Measurements from ENCODE around the gene MRPL24. TPM values are rescaled to one million over a fixed set of nuclear protein-coding genes. Genes with fewer than 3 reads are reported as not detected.

The MRPL24 gene
- total RNA-seq, 1 experiment from 2014 or later: 85.3 TPM

DNA sequence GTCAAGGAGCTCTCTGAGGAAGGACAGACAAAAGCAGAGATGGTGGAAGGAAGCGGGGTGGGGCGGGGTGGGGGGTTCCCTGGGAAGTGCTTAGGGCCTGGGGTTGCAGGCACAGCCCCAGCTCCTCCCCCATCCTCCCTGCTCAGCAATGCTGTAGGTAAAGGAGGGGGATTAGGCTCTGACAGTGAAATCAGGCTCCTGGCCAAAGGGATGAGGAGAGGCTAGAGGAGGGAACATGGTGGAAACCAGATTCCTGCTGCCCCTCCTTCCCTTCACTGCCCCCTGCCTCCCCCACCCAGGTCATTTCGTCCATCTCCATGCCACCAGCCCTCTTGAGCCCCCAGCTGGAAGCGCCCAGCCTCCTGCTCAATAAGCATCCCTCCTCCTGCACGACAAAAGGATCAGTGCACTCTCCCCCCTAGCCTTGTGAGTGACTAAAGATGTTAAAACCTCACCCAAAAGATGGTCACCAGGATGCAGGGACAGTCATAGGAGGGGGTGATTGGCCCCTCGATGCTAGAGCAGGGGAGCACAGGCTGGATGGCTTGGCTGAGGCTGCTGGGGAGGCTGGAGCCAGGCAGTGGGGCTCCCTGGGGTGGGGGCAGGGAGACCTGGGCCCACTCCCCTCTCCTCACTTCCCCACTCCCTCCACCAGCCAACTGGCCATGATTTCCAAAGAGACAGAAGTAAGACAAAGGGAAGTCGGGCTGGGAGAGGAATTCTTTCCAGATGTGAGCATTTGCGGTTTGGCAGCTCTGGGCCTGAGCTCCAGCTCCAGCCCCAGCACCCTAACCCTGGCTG lies 33.3 kb downstream of the MRPL24 start:
- Histone ChIP-seq H3K4me2 (no peak overlapping the region), H3F3A (ENCODE audit: insufficient read depth, low read depth) (peaks cover 25% of the 10 kb centered on the region), H3K9me3 (ENCODE audit: insufficient read depth, low read depth) (no peaks in the 10 kb centered on the region), H2AFZ (no peak overlapping the region), H4K20me1 (ENCODE audit: insufficient read depth) (no peaks in the 10 kb centered on the region), H3K4me1 (replicated peaks; ENCODE audit: insufficient read depth) (peaks cover 63% of the 10 kb centered on the region), H3K79me2 (ENCODE audit: low read depth) (peaks cover 21% of the 10 kb centered on the region), H3K4me3 (no peak overlapping the region), H3K36me3 (ENCODE audit: low read depth) (no peaks in the 10 kb centered on the region), H3K9me2 (ENCODE audit: insufficient read depth) (no peaks in the 10 kb centered on the region), H3K27me3 (ENCODE audit: insufficient read depth, low read depth) (no peaks in the 10 kb centered on the region), H3K27ac (no peak overlapping the region)
- no peak for DNase-seq
- intact Hi-C loops (cut with micrococcal nuclease; ENCODE audit: unreplicated experiment): no loop called here
- BruUV-seq (replicated peaks): no TSS peak
- TF ChIP-seq EZH2 (IDR thresholded peaks at IDR 0.05; ENCODE audit: low read depth): no peak
- CTCF ChIA-PET: interaction anchor here (3.8 to 8.4 kb wide), 2 partner anchors 17 to 18 kb away, joined by 21 to 109 read pairs; no protein-coding TSS in a partner anchor
- POLR2A ChIA-PET (ENCODE audit: unreplicated experiment): interaction anchor here (0.7 kb wide), 1 partner anchor 14 kb away, joined by 11 read pairs; no protein-coding TSS in a partner anchor

DNA sequence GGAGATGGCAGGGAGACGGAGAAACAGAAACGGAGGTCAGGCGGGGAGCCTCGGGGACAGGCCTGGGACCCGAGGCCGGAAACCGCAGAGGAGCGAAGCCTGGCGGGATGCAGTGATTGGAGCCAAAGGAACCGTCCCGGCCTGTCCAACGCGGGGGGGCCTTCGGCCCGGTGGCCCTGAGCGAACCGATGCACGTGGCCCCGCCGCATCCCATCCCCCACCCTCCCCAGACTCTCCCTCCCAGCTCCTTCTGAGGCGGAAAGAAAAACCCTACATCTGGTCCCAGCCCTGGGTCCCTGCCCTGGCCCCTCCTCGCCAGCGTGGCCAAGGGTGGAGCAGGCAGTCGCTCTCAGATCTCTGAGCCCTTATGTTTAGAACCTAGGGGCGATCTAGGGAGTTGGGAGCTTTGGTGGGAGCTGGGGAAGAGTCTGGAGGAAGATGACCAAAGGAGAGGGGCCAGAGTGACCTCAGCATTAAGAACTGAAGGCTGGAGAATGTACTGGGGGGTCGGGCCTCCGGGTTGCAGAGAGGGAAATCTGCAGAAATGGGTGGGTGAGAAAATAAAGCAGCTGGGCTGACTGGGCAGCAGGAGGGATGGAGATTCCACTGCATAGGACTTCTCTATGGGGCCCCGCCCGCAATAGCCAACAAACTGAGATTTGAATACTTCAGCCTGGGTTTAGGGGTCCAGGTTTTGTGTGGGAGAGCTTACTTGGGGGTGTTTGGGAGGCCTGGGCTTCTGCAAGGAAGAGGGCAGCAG lies 34.1 kb downstream of the MRPL24 start:
- BruUV-seq (replicated peaks): no TSS peak
- peaks cover 19% of the 10 kb centered on the region for H3F3A ChIP-seq (ENCODE audit: insufficient read depth, low read depth)
- H3K4me3 ChIP-seq: no peak overlapping the region
- H2AFZ ChIP-seq: no peak overlapping the region
- no peaks in the 10 kb centered on the region for H3K9me2 ChIP-seq (ENCODE audit: insufficient read depth)
- peaks cover 23% of the 10 kb centered on the region for H3K79me2 ChIP-seq (ENCODE audit: low read depth)
- no peak overlapping the region for H3K4me2 ChIP-seq
- H3K36me3 ChIP-seq (ENCODE audit: low read depth): no peaks in the 10 kb centered on the region
- H3K27ac ChIP-seq: no peak overlapping the region
- DNase-seq: peak in 1 of 2 experiments; percentile 25
- intact Hi-C loops (cut with micrococcal nuclease; ENCODE audit: unreplicated experiment): loop anchor here (1.0 kb wide), 2 partner anchors 18 to 47 kb away; no protein-coding TSS in a partner anchor
- H3K4me1 ChIP-seq (replicated peaks; ENCODE audit: insufficient read depth): peaks cover 55% of the 10 kb centered on the region
- no peaks in the 10 kb centered on the region for H3K9me3 ChIP-seq (ENCODE audit: insufficient read depth, low read depth)
- CTCF ChIA-PET: interaction anchor here (0.6 to 8.4 kb wide), 3 partner anchors 17 to 48 kb away, joined by 3 to 109 read pairs (median 21); no protein-coding TSS in a partner anchor
- POLR2A ChIA-PET (ENCODE audit: unreplicated experiment): interaction anchor here (0.6 to 2.3 kb wide), 3 partner anchors 14 to 34 kb away, joined by 3 to 28 read pairs (median 11); partner anchors contain the start of gene MRPL24
- TF ChIP-seq, protein P1, sequence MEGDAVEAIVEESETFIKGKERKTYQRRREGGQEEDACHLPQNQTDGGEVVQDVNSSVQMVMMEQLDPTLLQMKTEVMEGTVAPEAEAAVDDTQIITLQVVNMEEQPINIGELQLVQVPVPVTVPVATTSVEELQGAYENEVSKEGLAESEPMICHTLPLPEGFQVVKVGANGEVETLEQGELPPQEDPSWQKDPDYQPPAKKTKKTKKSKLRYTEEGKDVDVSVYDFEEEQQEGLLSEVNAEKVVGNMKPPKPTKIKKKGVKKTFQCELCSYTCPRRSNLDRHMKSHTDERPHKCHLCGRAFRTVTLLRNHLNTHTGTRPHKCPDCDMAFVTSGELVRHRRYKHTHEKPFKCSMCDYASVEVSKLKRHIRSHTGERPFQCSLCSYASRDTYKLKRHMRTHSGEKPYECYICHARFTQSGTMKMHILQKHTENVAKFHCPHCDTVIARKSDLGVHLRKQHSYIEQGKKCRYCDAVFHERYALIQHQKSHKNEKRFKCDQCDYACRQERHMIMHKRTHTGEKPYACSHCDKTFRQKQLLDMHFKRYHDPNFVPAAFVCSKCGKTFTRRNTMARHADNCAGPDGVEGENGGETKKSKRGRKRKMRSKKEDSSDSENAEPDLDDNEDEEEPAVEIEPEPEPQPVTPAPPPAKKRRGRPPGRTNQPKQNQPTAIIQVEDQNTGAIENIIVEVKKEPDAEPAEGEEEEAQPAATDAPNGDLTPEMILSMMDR (conservative IDR thresholded peaks at IDR 0.05): no peak
- no peak for TF ChIP-seq EZH2 (IDR thresholded peaks at IDR 0.05; ENCODE audit: low read depth)
- H3K27me3 ChIP-seq (ENCODE audit: insufficient read depth, low read depth): no peaks in the 10 kb centered on the region
- no peaks in the 10 kb centered on the region for H4K20me1 ChIP-seq (ENCODE audit: insufficient read depth)

DNA sequence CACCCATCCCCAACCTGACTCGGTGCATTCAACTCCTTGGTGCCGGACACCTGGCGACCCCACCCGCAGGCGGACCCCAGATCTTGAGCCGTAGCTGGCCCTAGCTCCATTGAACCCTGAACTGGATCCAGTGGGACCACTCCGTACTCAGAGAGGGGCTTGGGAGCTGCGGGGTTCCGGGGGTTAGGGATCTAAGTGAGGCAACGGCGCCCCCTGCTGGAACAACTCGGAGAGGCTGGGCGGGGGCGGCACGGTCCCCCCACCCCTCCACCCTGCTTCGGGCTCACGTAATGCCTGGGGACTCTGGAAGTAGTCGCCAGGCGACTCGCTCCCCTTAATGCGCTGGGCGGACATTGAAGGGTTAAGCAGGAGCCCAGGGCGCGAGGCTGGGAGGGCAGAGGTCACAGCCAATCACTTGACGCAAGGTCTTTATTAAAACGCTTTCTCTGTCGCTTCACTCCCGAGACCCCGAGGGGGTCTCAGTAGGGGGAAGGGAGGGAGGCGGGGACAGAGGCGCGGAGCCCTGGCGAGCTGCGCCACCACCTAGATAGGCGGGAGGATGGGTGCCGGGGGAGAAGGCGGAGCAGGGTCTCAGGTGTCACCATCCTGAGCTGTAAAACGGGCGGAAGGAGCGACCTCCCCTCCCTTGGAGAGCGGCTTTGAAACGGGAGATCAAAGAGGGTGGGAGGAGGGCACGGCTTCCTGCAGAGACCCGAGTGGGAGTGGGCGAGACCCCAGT lies 34.8 kb downstream of the MRPL24 start:
- CTCF ChIA-PET: interaction anchor here (3.8 to 8.4 kb wide), 2 partner anchors 16 to 20 kb away, joined by 21 to 109 read pairs; no protein-coding TSS in a partner anchor
- H2AFZ ChIP-seq: peak overlapping the region; percentile 71

More for the DNA sequence above, 34.8 kb downstream of the MRPL24 start:
- TF ChIP-seq, protein P1 (conservative IDR thresholded peaks at IDR 0.05): peak; percentile 98
- no peak for TF ChIP-seq EZH2 (IDR thresholded peaks at IDR 0.05; ENCODE audit: low read depth)
- DNase-seq: peak in 1 of 2 experiments; percentile 86
- Histone ChIP-seq H3K4me2 (peak overlapping the region; percentile 92), H3K27ac (0 out of 2 replicates have a peak overlapping the region, but pooled peaks have one; percentile 55), H3K4me3 (peak overlapping the region; percentile 79), H3K36me3 (ENCODE audit: low read depth) (no peaks in the 10 kb centered on the region), H3K27me3 (ENCODE audit: insufficient read depth, low read depth) (no peaks in the 10 kb centered on the region), H3F3A (ENCODE audit: insufficient read depth, low read depth) (peaks cover 19% of the 10 kb centered on the region), H3K9me2 (ENCODE audit: insufficient read depth) (no peaks in the 10 kb centered on the region), H3K79me2 (ENCODE audit: low read depth) (peaks cover 30% of the 10 kb centered on the region), H3K4me1 (replicated peaks; ENCODE audit: insufficient read depth) (peaks cover 47% of the 10 kb centered on the region), H3K9me3 (ENCODE audit: insufficient read depth, low read depth) (no peaks in the 10 kb centered on the region), H4K20me1 (ENCODE audit: insufficient read depth) (no peaks in the 10 kb centered on the region)
- intact Hi-C loops (cut with micrococcal nuclease; ENCODE audit: unreplicated experiment): loop anchor here (1.0 kb wide), 4 partner anchors 13 to 46 kb away; no protein-coding TSS in a partner anchor
- POLR2A ChIA-PET (ENCODE audit: unreplicated experiment): interaction anchor here (0.6 to 2.3 kb wide), 12 partner anchors 11 to 782 kb away, joined by 3 to 28 read pairs (median 11); partner anchors contain the start of genes METTL25B and MRPL24
- no TSS peak for BruUV-seq (replicated peaks)

Data from PC-9 (cell line).